Duodenal mucosa (tissue), 2 donors: ENCODE results near the gene ABCA5.

Source experiments
- H3K27ac ChIP-seq: one replicate; pipeline ENCODE4 v1.7.0; 2013; ENCODE audit warnings: low read depth, low read length
- H3K27me3 ChIP-seq, 2 donors: one replicate each; pipeline ENCODE4 v1.7.0; 2013; ENCODE audit warnings: low read length in 2 of 2, control low read depth in 1 of 2; ENCODE audit not compliant: insufficient read depth in 2 of 2, control insufficient read depth in 1 of 2
- H3K36me3 ChIP-seq, 2 donors: one replicate each; pipeline ENCODE4 v1.7.0; 2013; ENCODE audit warnings: low read length in 2 of 2, control low read depth in 1 of 2; ENCODE audit not compliant: insufficient read depth in 2 of 2, control insufficient read depth in 1 of 2
- H3K4me1 ChIP-seq, 2 donors: one replicate each; pipeline ENCODE4 v1.7.0; 2013; ENCODE audit warnings: low read length in 2 of 2, control low read depth in 1 of 2; ENCODE audit not compliant: insufficient read depth in 2 of 2, control insufficient read depth in 1 of 2
- H3K4me3 ChIP-seq, 2 donors: one replicate each; pipeline ENCODE4 v1.7.0; 2013; ENCODE audit warnings: low read length in 2 of 2, low read depth in 1 of 2
- H3K9ac ChIP-seq, 2 donors: one replicate each; pipeline ENCODE4 v1.7.0; 2013; ENCODE audit warnings: low read length in 2 of 2, low read depth in 1 of 2
- H3K9me3 ChIP-seq, 2 donors: one replicate each; pipeline ENCODE4 v1.7.0; 2013; ENCODE audit warnings: low read length in 2 of 2, control low read depth in 1 of 2; ENCODE audit not compliant: control insufficient read depth in 1 of 2

Gene ABCA5

GRCh38 chr17:69269131-69269998 lies 57.6 kb downstream of the ABCA5 start:
- H3K9ac ChIP-seq: no peak overlapping the region
- H3K4me1 ChIP-seq: no peaks in the 10 kb centered on the region
- H3K27ac ChIP-seq: no peak overlapping the region
- H3K36me3 ChIP-seq: peaks cover 0 to 3% of the 10 kb centered on the region in 2 donors
- no peak overlapping the region for H3K4me3 ChIP-seq
- no peaks in the 10 kb centered on the region for H3K9me3 ChIP-seq
- no peaks in the 10 kb centered on the region for H3K27me3 ChIP-seq

DNA sequence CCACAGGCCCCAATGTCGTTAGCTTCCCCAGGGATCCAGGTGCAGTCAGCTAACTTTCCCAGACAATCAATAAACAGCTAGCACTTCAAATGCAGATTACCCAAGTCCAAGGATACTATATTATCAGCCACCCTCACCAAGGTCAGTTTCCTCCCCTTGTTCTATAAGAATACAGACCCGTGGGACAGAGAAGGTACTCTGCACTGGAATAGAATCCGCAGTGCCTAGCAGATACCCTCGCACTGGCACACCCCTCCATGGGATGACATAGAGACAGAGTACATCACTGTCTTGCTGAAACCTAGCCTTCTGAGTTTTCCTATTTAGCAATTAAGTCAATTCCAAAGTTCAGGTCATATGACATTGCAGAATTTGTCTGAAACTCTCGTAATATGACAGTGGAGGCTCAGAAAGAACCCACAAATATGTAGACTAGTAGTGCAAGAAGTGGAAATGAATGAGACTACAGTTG lies 58.4 kb downstream of the ABCA5 start:
- no peak overlapping the region for H3K9ac ChIP-seq
- H3K4me3 ChIP-seq: no peak overlapping the region
- H3K4me1 ChIP-seq: no peaks in the 10 kb centered on the region
- H3K27me3 ChIP-seq: no peaks in the 10 kb centered on the region
- no peaks in the 10 kb centered on the region for H3K9me3 ChIP-seq
- H3K36me3 ChIP-seq: no peaks in the 10 kb centered on the region
- H3K27ac ChIP-seq: no peak overlapping the region

- H3K27ac ChIP-seq: no peak overlapping the region
- no peaks in the 10 kb centered on the region for H3K9me3 ChIP-seq
- no peak overlapping the region for H3K9ac ChIP-seq
Measured at GRCh38 chr17:69267219-69267618, 59.7 kb downstream of the ABCA5 start.

DNA sequence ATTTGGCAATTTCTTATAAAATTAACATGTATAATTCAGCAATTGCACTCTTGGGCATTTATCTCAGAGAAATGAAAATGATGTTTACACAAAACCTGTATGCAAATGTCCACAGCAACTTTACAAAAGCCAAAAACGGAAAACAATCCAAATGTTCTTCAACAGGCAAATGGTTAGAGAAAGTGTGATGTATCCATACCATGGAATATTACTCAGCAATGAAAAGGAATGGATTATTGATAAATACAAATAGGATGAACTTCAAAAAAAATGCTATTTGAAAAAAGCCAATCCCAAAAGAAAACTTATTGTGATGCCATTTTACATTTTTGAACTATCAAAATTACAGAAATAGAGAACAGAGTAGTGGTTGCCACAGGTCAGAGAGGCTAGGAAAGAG lies 61.1 kb downstream of the ABCA5 start:
- peaks cover 0 to 3% of the 10 kb centered on the region in 2 donors for H3K36me3 ChIP-seq
- no peak overlapping the region for H3K9ac ChIP-seq
- no peak overlapping the region for H3K4me3 ChIP-seq
- H3K27ac ChIP-seq: no peak overlapping the region
- no peaks in the 10 kb centered on the region for H3K27me3 ChIP-seq
- H3K4me1 ChIP-seq: no peaks in the 10 kb centered on the region
- H3K9me3 ChIP-seq: no peaks in the 10 kb centered on the region

More at GRCh38 chr17:69267219-69267618, 59.7 kb downstream of the ABCA5 start:
- Histone ChIP-seq H3K27me3 (no peaks in the 10 kb centered on the region), H3K4me3 (no peak overlapping the region), H3K4me1 (no peaks in the 10 kb centered on the region), H3K36me3 (peaks cover 0 to 3% of the 10 kb centered on the region in 2 donors)

GRCh38 chr17:69254187-69254586 lies 72.7 kb downstream of the ABCA5 start:
- H3K4me3 ChIP-seq: no peak overlapping the region
- no peak overlapping the region for H3K27ac ChIP-seq
- no peaks in the 10 kb centered on the region for H3K4me1 ChIP-seq
- H3K36me3 ChIP-seq: peaks cover 0 to 22% of the 10 kb centered on the region in 2 donors
- no peaks in the 10 kb centered on the region for H3K27me3 ChIP-seq
- no peak overlapping the region for H3K9ac ChIP-seq
- no peaks in the 10 kb centered on the region for H3K9me3 ChIP-seq

DNA sequence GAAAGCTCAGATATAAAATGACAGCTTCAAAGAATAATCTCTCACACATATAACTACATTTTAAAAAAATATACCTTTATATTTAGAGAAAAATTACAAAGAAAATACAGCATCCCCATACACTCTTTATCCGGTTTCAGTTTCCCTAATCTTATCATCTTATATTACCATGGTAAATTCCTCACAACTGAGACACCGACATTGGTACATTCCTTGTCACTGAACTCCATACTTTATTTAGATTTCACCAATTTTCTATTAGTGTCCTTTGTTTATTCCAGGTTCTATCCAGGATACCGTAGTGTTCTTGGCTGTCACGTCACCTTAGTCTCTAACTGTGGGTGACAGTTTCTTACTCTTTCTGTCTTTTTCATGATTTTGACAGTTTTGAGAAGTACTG lies 76.3 kb downstream of the ABCA5 start:
- Histone ChIP-seq H3K27me3 (no peaks in the 10 kb centered on the region), H3K27ac (no peak overlapping the region), H3K4me3 (no peak overlapping the region), H3K9ac (no peak overlapping the region), H3K36me3 (peaks cover 0 to 23% of the 10 kb centered on the region in 2 donors), H3K4me1 (no peaks in the 10 kb centered on the region), H3K9me3 (no peaks in the 10 kb centered on the region)

GRCh38 chr17:69246726-69247375 lies 80.1 kb downstream of the ABCA5 start:
- Histone ChIP-seq H3K4me1 (no peaks in the 10 kb centered on the region), H3K4me3 (no peak overlapping the region), H3K36me3 (peaks cover 0 to 10% of the 10 kb centered on the region in 2 donors), H3K9ac (no peak overlapping the region), H3K27ac (no peak overlapping the region), H3K27me3 (no peaks in the 10 kb centered on the region), H3K9me3 (no peaks in the 10 kb centered on the region)

DNA sequence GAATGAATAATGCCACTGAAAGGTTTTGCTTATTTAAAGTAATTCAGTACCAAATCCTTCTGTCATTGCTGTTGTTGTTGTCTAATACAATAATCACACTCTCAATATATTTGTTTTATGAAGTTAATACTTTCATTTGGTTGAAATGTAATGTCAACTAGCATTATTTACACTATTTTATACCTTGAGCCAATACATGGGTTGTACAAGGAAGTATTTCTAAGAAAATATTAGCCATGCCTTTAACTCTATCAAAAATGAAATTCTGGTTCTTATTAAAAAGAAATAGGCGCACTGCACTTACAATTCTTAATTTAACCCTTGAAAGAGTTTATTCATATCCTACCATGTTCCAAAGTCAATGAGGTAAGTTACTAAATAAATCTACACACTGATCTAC lies 80.7 kb downstream of the ABCA5 start:
- no peaks in the 10 kb centered on the region for H3K4me1 ChIP-seq
- H3K4me3 ChIP-seq: no peak overlapping the region
- H3K27ac ChIP-seq: no peak overlapping the region
- H3K27me3 ChIP-seq: no peaks in the 10 kb centered on the region
- H3K9me3 ChIP-seq: no peaks in the 10 kb centered on the region
- peaks cover 0 to 10% of the 10 kb centered on the region in 2 donors for H3K36me3 ChIP-seq
- no peak overlapping the region for H3K9ac ChIP-seq

DNA sequence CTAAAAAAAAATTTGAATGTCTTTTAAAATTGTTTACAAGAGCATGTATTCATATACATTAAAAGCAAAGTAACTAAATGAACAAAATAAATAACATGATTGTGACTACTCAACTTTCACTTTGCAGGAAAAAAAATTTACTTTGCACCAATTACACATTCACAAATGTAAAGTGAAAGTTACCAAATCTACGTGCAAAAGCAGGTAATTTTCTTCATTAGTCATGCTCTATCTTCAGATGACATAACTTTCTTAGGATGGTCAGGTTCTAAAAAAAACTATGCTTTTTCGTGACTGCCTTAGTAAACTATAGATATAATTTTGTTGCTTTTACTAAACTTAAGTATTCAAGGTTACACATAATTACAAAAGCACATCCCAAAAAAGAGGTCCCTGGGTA lies 81.3 kb downstream of the ABCA5 start:
- Histone ChIP-seq H3K36me3 (peaks cover 0 to 10% of the 10 kb centered on the region in 2 donors), H3K9ac (no peak overlapping the region), H3K4me1 (no peaks in the 10 kb centered on the region), H3K4me3 (no peak overlapping the region), H3K9me3 (no peaks in the 10 kb centered on the region), H3K27ac (no peak overlapping the region), H3K27me3 (no peaks in the 10 kb centered on the region)
